Measurements from ENCODE around the gene GATD1.

GATD1 gene

DNA sequence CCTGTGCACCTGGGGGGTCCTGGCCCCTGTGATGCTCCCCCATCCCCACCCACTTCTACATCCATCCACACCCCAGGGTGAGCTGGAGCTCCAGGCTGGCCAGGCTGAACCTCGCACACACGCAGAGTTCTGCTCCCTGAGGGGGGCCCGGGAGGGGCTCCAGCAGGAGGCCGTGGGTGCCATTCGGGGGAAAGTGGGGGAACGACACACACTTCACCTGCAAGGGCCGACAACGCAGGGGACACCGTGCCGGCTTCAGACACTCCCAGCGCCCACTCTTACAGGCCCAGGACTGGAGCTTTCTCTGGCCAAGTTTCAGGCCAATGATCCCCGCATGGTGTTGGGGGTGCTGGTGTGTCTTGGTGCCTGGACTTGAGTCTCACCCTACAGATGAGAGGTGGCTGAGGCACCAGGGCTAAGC, 50.0 kb downstream of the GATD1 start:
- no peak for DNase-seq (ENCODE audit: low spot score)
- POLR2A ChIA-PET (ENCODE audit: low non-redundant PET) = interaction anchor here (0.6 to 2.5 kb wide), 3 partner anchors 21 to 36 kb away, joined by 4 to 14 read pairs (median 6); partner anchors contain the start of gene EPS8L2
- TF ChIP-seq, protein P1, sequence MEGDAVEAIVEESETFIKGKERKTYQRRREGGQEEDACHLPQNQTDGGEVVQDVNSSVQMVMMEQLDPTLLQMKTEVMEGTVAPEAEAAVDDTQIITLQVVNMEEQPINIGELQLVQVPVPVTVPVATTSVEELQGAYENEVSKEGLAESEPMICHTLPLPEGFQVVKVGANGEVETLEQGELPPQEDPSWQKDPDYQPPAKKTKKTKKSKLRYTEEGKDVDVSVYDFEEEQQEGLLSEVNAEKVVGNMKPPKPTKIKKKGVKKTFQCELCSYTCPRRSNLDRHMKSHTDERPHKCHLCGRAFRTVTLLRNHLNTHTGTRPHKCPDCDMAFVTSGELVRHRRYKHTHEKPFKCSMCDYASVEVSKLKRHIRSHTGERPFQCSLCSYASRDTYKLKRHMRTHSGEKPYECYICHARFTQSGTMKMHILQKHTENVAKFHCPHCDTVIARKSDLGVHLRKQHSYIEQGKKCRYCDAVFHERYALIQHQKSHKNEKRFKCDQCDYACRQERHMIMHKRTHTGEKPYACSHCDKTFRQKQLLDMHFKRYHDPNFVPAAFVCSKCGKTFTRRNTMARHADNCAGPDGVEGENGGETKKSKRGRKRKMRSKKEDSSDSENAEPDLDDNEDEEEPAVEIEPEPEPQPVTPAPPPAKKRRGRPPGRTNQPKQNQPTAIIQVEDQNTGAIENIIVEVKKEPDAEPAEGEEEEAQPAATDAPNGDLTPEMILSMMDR (conservative IDR thresholded peaks at IDR 0.05; ENCODE audit: low read depth) = no peak
- CTCF ChIA-PET = interaction anchor here (0.6 to 2.5 kb wide), 6 partner anchors 17 to 207 kb away, joined by 3 to 10 read pairs (median 6); partner anchors contain the start of gene TALDO1
- peak overlapping the region; percentile 94 for H3K27ac ChIP-seq

DNA sequence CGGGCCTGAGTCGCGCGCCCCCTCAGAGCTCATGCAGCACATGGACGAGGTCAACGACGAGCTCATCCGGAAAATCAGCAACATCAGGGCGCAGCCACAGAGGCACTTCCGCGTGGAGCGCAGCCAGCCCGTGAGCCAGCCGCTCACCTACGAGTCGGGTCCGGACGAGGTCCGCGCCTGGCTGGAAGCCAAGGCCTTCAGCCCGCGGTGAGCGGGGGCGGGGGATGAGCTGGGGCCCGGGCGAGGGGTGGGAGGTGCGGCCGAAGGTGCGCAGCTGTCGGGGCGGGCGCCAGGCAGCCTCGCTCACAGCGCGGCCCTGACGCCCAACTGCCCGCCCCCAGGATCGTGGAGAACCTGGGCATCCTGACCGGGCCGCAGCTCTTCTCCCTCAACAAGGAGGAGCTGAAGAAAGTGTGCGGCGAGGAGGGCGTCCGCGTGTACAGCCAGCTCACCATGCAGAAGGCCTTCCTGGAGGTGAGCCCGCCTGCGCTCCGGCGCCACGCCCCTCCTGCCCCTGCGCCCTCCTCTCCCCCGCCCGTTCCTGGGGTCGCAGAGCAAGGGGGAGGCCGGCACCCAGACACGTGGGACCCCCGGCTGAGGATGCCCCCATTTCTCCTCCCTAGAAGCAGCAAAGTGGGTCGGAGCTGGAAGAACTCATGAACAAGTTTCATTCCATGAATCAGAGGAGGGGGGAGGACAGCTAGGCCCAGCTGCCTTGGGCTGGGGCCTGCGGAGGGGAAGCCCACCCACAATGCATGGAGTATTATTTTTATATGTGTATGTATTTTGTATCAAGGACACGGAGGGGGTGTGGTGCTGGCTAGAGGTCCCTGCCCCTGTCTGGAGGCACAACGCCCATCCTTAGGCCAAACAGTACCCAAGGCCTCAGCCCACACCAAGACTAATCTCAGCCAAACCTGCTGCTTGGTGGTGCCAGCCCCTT, 50.7 kb downstream of the GATD1 start:
- TF ChIP-seq, protein P1 (conservative IDR thresholded peaks at IDR 0.05; ENCODE audit: low read depth) = no peak
- H3K27ac ChIP-seq = peak overlapping the region; percentile 94
- ChIA-PET CTCF (interaction anchor here (1.5 to 2.5 kb wide), 2 partner anchors 20 to 36 kb away, joined by 8 to 10 read pairs; partner anchors contain the start of gene TALDO1), POLR2A (ENCODE audit: low non-redundant PET) (interaction anchor here (0.6 to 2.5 kb wide), 2 partner anchors 36 to 44 kb away, joined by 3 to 14 read pairs; no protein-coding TSS in a partner anchor)
- DNase-seq (ENCODE audit: low spot score) = peak; percentile 80

DNA sequence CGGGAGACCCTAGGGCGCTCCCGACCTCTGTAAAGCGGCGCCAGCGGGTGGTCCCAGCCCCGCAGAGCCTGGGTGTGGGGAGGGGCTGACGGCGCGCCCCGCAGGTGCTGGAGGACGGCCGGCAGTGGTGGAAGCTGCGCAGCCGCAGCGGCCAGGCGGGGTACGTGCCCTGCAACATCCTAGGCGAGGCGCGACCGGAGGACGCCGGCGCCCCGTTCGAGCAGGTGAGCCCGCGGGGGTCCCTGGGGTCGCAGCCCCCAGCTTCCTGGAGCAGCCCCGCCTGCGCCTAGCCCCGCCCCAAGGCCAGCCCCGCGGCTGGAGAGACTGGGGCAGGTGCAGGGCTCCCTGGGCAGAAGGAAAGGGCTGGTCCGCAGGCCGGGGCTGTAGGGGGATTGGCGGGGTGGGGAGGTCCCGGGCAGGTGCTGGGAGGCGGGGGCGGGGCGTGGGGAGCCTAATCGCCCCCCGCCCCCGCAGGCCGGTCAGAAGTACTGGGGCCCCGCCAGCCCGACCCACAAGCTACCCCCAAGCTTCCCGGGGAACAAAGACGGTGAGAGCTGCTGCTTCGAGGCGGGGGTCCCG, 51.6 kb downstream of the GATD1 start:
- TF ChIP-seq, protein P1 (conservative IDR thresholded peaks at IDR 0.05; ENCODE audit: low read depth) = no peak
- ChIA-PET CTCF (interaction anchor here (2.5 kb wide), 1 partner anchor 37 kb away, joined by 10 read pairs; no protein-coding TSS in a partner anchor), POLR2A (ENCODE audit: low non-redundant PET) (interaction anchor here (0.6 kb wide), 1 partner anchor 44 kb away, joined by 3 read pairs; no protein-coding TSS in a partner anchor)
- peak overlapping the region; percentile 94 for H3K27ac ChIP-seq
- no peak for DNase-seq (ENCODE audit: low spot score)

DNA sequence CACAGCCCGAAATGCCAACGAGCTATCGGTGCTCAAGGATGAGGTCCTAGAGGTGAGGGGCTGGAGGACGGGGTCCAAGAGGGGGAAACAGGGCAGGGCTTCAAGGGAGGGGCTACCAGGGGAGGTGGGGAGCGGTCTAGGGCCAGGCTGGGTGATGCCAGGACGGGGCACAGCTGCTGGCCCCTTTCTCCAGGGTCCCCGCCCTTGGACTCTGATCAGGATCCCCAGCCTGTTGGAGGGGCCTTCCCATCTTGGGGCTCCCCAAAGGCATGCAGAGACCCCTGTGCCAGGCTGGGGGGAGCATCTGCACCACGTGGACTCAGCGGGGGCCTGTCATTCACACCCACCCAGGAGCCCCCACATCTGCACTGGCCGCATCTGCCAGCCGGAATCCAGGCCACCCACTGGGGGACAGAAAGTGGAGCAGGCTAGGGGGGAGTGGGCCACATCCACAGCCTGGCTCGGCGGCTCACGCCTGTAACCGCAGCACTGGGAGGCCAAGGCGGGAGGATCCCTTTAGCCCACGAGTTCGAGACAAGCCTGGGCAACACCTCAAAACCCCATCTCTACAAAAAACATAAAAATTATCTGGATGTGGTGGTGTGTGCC, 52.4 kb downstream of the GATD1 start:
- peak overlapping the region; percentile 94 for H3K27ac ChIP-seq
- TF ChIP-seq, protein P1 (conservative IDR thresholded peaks at IDR 0.05; ENCODE audit: low read depth) = no peak
- POLR2A ChIA-PET (ENCODE audit: low non-redundant PET) = interaction anchor here (0.7 to 0.8 kb wide), 2 partner anchors 18 to 22 kb away, joined by 3 to 10 read pairs; partner anchors contain the start of gene TALDO1
- DNase-seq (ENCODE audit: low spot score) = no peak
- CTCF ChIA-PET = interaction anchor here (0.6 to 2.8 kb wide), 3 partner anchors 23 to 245 kb away, joined by 3 to 18 read pairs (median 3); partner anchors contain the start of genes DEAF1 and TMEM80

DNA sequence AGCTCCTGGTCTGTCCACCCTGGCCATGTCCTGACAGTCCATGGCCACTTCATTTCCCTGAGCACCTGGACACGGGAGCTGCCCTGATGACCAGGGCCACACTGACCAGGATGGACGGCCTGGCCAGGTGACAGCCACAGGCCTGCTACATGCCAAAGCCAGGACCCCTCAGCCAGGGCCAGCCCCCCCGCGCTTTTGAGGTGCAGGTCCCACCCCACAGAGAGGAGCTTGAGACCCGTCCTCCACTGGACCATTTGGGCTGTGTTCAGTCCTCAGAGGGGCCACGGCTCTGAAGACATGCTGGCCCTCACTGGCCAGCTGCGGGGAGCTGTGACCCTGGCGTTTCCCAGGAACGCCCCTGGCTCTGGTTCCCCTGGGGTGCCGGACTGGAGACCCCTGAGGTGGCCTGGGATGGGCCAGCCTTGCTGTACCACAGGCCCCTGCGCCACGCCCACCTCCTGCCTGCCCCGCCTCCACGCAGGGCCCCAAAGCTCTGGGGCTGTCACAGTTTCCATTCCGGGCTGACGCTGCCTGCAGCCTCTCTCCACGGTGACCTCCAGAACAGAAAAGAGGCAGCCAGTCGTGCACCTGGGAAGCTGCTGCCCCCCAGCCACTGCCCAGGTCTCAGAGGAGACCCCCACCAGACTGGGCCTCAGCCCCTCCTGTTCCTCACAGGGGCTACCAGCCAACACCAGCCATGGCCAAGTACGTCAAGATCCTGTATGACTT, 53.1 kb downstream of the GATD1 start:
- H3K27ac ChIP-seq = peak overlapping the region; percentile 94
- no peak for DNase-seq (ENCODE audit: low spot score)
- TF ChIP-seq, protein P1 (conservative IDR thresholded peaks at IDR 0.05; ENCODE audit: low read depth) = no peak
- ChIA-PET CTCF (interaction anchor here (0.6 to 2.8 kb wide), 6 partner anchors 23 to 246 kb away, joined by 3 to 18 read pairs (median 4); partner anchors contain the start of genes DEAF1 and TMEM80), POLR2A (ENCODE audit: low non-redundant PET) (interaction anchor here (0.7 to 0.8 kb wide), 3 partner anchors 18 to 27 kb away, joined by 3 to 10 read pairs (median 4); partner anchors contain the start of gene TALDO1)

All from RWPE1 (cell line).